HepG2 (cell line): ENCODE measurements around the gene FNDC10. TPM values are rescaled to one million over a fixed set of nuclear protein-coding genes. Genes with fewer than 3 reads are reported as not detected.

ENCODE experiments used
- ATM ChIP-seq: fragments of 450-650 bp; IDR thresholded peaks from 2 replicates; pipeline ENCODE4 v1.7.1; 2017; ENCODE audit warnings: mild to moderate bottlenecking, borderline replicate concordance
- GTF3A ChIP-seq: sonication (generic); formaldehyde crosslinking; conservative IDR thresholded peaks from 2 replicates; pipeline ENCODE4 v1.4.0; 2020; ENCODE audit warnings: mild to moderate bottlenecking, missing genetic modification reagents
- JUN ChIP-seq: sonication (generic); formaldehyde crosslinking; IDR thresholded peaks from 2 replicates; pipeline ENCODE4 v1.4.0; 2020; ENCODE audit warnings: mild to moderate bottlenecking, missing genetic modification reagents
- LCORL ChIP-seq, 2 experiments: fragments of 450-650 bp in 1 of 2; sonication (generic) in 1 of 2; formaldehyde crosslinking in 1 of 2; IDR thresholded peaks; 2 replicates each; pipeline versions ENCODE4 v1.5.0 to v1.6.1; 2017 to 2020; ENCODE audit warnings: antibody characterized with exemption in 1 of 2, missing genetic modification reagents in 1 of 2
- NFKB2 ChIP-seq: sonication (generic); formaldehyde crosslinking; IDR thresholded peaks from 2 replicates; pipeline ENCODE4 v1.4.0; 2020; ENCODE audit warnings: missing genetic modification reagents, borderline replicate concordance
- NFKBIZ ChIP-seq: IDR thresholded peaks from 2 replicates; pipeline ENCODE4 v1.6.1; 2018; ENCODE audit warnings: missing genetic modification reagents, missing compliant biosample characterization
- POLR2A ChIP-seq, 2 experiments: IDR thresholded peaks; 2 replicates each; pipeline ENCODE4 v1.6.1; 2011; ENCODE audit warnings: low read depth in 2 of 2, low read length in 2 of 2, mild to moderate bottlenecking in 1 of 2, moderate library complexity in 1 of 2; ENCODE audit not compliant: insufficient read depth in 1 of 2
- RFXAP ChIP-seq: sonication (generic); formaldehyde crosslinking; IDR thresholded peaks from 2 replicates; pipeline ENCODE4 v1.4.0; 2020; ENCODE audit warnings: missing genetic modification reagents, borderline replicate concordance
- SOX13 ChIP-seq, 3 experiments: fragments of 450-650 bp in 1 of 3; sonication (generic) in 1 of 3; formaldehyde crosslinking in 1 of 3; IDR thresholded peaks in 2 of 3; conservative IDR thresholded peaks in 1 of 3; 2 replicates each; pipeline versions ENCODE4 v1.5.0 to v1.6.1; 2016 to 2020; ENCODE audit warnings: antibody characterized with exemption in 1 of 3, mild to moderate bottlenecking in 1 of 3, missing compliant biosample characterization in 1 of 3, missing genetic modification reagents in 1 of 3, moderate library complexity in 1 of 3
- SOX6 ChIP-seq, 2 experiments: fragments of 450-650 bp in 1 of 2; sonication (generic) in 1 of 2; formaldehyde crosslinking in 1 of 2; IDR thresholded peaks; 2 replicates each; pipeline versions ENCODE4 v1.4.0 to v1.6.1; 2017 to 2020; ENCODE audit warnings: antibody characterized with exemption in 1 of 2, mild to moderate bottlenecking in 1 of 2, missing genetic modification reagents in 1 of 2
- SRY ChIP-seq: sonication (generic); formaldehyde crosslinking; IDR thresholded peaks from 2 replicates; pipeline ENCODE4 v1.8.0; 2022; ENCODE audit warnings: mild to moderate bottlenecking, missing genetic modification reagents
- TBX2 ChIP-seq: sonication (generic); formaldehyde crosslinking; IDR thresholded peaks from 2 replicates; pipeline ENCODE4 v1.5.0; 2020; ENCODE audit warnings: missing genetic modification reagents, mild to moderate bottlenecking, borderline replicate concordance
- ZNF772 ChIP-seq: sonication (generic); formaldehyde crosslinking; IDR thresholded peaks from 2 replicates; pipeline ENCODE4 v1.5.0; 2020; ENCODE audit warnings: mild to moderate bottlenecking, missing genetic modification reagents
- polyA plus RNA-seq, 8 experiments: library from polyadenylated mRNA; depleted of rRNA in 3 of 8; stranded (reverse) in 7 of 8; unstranded in 1 of 8; fragments of >200 nt; fragmentation: Illumina TruSeq in 4 of 8; extraction: Trizol in 4 of 8; gene quantifications; 2 replicates each; pipeline versions ENCODE4 v1.2.1 to v1.2.3, GENCODE V29; 2011 to 2016; ENCODE audit warnings: low read depth in 4 of 8, missing spikeins in 1 of 8, mixed read lengths in 1 of 8; ENCODE audit not compliant: insufficient read depth in 1 of 8
- total RNA-seq, 5 experiments: library from RNA; depleted of rRNA; stranded (reverse); fragments of >200 nt; fragmentation: Illumina TruSeq; extraction: Trizol; gene quantifications; 2 replicates each; pipeline ENCODE4 v1.2.3, GENCODE V29; 2016; ENCODE audit warnings: low read depth in 1 of 5
- TF ChIP-seq, protein P1 (sequence below): sonication (generic); formaldehyde crosslinking; IDR thresholded peaks from 2 replicates; pipeline ENCODE4 v1.5.0; 2020; ENCODE audit warnings: mild to moderate bottlenecking, missing genetic modification reagents, borderline replicate concordance
- TF ChIP-seq, protein P2 (sequence below): sonication (generic); formaldehyde crosslinking; IDR thresholded peaks from 2 replicates; pipeline ENCODE4 v1.5.1; 2020; ENCODE audit warnings: missing genetic modification reagents, mild to moderate bottlenecking, borderline replicate concordance
- TF ChIP-seq, protein P3 (sequence below): sonication (generic); formaldehyde crosslinking; IDR thresholded peaks from 2 replicates; pipeline ENCODE4 v1.5.0; 2020; ENCODE audit warnings: mild to moderate bottlenecking, missing genetic modification reagents

The FNDC10 gene
- total and polyA plus RNA-seq, 2 of the 13 experiments (the other 11 are each of a cell fraction or from before 2014, with no cell fraction given), result 2.2 to 2.5 TPM

DNA sequence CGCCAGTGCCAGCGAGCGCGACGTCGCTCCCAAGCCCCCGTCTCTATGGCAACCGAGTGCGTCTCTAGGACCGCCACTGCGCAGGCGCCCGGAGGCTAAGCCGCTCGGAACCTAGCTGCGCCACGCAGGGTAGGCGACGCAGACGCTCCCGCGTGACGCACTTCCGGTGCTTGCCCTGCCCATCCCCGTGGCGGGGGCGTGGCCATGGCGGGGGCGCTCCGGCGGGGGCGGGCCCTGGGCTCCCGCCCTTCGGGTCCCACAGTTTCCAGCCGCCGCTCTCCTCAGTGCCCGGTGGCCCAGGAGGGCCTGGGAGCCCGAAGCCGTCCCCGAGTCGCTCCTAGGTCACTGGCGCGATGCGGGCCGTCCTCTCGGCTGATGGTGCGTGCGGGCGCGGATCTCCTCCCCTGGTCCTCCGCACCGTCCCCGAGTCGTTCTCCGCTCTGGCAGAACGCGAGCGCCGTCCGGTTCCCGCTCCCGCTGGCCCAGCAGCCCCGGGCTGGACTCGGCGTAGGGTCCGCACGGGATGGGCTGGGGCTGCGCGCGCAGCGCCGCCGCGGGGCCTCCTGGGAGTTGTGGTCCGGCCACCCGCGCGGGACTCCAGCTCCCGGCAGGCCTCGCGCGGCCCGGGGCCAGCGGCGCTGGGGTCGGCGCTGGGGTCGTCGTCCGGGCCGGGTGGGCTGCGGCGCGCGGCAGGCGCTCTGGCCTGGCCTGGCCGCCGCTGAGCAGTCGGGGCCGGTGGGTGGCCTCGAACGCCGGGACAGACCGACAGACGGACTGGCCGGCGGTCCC is 15.5 kb upstream of the FNDC10 start, which contains the start of gene MIB2 (continued):
- TF ChIP-seq, protein P1, sequence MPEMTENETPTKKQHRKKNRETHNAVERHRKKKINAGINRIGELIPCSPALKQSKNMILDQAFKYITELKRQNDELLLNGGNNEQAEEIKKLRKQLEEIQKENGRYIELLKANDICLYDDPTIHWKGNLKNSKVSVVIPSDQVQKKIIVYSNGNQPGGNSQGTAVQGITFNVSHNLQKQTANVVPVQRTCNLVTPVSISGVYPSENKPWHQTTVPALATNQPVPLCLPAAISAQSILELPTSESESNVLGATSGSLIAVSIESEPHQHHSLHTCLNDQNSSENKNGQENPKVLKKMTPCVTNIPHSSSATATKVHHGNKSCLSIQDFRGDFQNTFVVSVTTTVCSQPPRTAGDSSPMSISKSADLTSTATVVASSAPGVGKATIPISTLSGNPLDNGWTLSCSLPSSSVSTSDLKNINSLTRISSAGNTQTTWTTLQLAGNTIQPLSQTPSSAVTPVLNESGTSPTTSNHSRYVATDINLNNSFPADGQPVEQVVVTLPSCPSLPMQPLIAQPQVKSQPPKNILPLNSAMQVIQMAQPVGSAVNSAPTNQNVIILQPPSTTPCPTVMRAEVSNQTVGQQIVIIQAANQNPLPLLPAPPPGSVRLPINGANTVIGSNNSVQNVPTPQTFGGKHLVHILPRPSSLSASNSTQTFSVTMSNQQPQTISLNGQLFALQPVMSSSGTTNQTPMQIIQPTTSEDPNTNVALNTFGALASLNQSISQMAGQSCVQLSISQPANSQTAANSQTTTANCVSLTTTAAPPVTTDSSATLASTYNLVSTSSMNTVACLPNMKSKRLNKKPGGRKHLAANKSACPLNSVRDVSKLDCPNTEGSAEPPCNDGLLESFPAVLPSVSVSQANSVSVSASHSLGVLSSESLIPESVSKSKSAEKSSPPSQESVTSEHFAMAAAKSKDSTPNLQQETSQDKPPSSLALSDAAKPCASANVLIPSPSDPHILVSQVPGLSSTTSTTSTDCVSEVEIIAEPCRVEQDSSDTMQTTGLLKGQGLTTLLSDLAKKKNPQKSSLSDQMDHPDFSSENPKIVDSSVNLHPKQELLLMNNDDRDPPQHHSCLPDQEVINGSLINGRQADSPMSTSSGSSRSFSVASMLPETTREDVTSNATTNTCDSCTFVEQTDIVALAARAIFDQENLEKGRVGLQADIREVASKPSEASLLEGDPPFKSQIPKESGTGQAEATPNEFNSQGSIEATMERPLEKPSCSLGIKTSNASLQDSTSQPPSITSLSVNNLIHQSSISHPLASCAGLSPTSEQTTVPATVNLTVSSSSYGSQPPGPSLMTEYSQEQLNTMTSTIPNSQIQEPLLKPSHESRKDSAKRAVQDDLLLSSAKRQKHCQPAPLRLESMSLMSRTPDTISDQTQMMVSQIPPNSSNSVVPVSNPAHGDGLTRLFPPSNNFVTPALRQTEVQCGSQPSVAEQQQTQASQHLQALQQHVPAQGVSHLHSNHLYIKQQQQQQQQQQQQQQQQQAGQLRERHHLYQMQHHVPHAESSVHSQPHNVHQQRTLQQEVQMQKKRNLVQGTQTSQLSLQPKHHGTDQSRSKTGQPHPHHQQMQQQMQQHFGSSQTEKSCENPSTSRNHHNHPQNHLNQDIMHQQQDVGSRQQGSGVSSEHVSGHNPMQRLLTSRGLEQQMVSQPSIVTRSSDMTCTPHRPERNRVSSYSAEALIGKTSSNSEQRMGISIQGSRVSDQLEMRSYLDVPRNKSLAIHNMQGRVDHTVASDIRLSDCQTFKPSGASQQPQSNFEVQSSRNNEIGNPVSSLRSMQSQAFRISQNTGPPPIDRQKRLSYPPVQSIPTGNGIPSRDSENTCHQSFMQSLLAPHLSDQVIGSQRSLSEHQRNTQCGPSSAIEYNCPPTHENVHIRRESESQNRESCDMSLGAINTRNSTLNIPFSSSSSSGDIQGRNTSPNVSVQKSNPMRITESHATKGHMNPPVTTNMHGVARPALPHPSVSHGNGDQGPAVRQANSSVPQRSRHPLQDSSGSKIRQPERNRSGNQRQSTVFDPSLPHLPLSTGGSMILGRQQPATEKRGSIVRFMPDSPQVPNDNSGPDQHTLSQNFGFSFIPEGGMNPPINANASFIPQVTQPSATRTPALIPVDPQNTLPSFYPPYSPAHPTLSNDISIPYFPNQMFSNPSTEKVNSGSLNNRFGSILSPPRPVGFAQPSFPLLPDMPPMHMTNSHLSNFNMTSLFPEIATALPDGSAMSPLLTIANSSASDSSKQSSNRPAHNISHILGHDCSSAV, result no peak
- TF ChIP-seq, protein P2, sequence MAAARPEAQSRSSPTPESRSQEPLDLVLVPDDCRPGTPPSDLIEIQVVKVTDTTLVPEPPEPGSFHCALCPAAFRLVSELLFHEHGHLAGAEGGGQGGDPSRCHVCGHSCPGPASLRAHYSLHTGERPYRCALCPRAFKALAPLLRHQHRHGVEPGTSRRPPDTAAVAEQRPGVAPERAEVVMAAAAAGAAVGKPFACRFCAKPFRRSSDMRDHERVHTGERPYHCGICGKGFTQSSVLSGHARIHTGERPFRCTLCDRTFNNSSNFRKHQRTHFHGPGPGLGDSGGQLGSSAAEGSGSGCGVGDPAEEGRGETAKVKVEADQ, result no peak
- TF ChIP-seq ATM (no peak), NFKB2 (peak; percentile 85; the same call in 1 of the 2 replicates), NFKBIZ (CRISPR knock-in tag) (no peak), POLR2A (IDR thresholded peaks at IDR 0.05; ENCODE audit: insufficient read depth in 1 of 2, low read depth in 2 of 2, low read length in 2 of 2) (peak in 1 of 2 experiments; percentile 85; a peak in 2 of 4 replicates), JUN (CRISPR knock-in tag) (0 out of 2 replicates have a peak, but pooled peaks have one; percentile 26), SRY (CRISPR knock-in tag) (peak; percentile 61; the same call in 1 of the 2 replicates), LCORL (IDR thresholded peaks at IDR 0.05) (no peak), LCORL (CRISPR knock-in tag; IDR thresholded peaks at IDR 0.05) (peak; percentile 43; the same call in 1 of the 2 replicates), SOX6 (IDR thresholded peaks at IDR 0.05) (no peak), SOX6 (CRISPR knock-in tag; IDR thresholded peaks at IDR 0.05) (0 out of 2 replicates have a peak, but pooled peaks have one; percentile 35), SOX13 (IDR thresholded peaks at IDR 0.05) (no peak), SOX13 (CRISPR knock-in tag; conservative IDR thresholded peaks at IDR 0.05 in 1 of 2, IDR thresholded peaks at IDR 0.05 in 1 of 2) (peak in 1 of 2 experiments; percentile 6; a peak in 1 of 4 replicates), ZNF772 (peak; percentile 85; the same call in 1 of the 2 replicates), TBX2 (CRISPR knock-in tag) (peak; percentile 73; the same call in 1 of the 2 replicates), RFXAP (CRISPR knock-in tag) (peak; percentile 96), GTF3A (CRISPR knock-in tag) (peak; percentile 89; the same call in 1 of the 2 replicates)
- TF ChIP-seq, protein P3, sequence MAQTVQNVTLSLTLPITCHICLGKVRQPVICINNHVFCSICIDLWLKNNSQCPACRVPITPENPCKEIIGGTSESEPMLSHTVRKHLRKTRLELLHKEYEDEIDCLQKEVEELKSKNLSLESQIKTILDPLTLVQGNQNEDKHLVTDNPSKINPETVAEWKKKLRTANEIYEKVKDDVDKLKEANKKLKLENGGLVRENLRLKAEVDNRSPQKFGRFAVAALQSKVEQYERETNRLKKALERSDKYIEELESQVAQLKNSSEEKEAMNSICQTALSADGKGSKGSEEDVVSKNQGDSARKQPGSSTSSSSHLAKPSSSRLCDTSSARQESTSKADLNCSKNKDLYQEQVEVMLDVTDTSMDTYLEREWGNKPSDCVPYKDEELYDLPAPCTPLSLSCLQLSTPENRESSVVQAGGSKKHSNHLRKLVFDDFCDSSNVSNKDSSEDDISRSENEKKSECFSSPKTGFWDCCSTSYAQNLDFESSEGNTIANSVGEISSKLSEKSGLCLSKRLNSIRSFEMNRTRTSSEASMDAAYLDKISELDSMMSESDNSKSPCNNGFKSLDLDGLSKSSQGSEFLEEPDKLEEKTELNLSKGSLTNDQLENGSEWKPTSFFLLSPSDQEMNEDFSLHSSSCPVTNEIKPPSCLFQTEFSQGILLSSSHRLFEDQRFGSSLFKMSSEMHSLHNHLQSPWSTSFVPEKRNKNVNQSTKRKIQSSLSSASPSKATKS (CRISPR knock-in tag), result no peak
